Natural killer cell (primary cell): ENCODE results near the gene ZNF765. TPM values are rescaled to one million over a fixed set of nuclear protein-coding genes. Genes with fewer than 3 reads are reported as not detected.

ENCODE experiments used
- ATAC-seq, 3 donors: fragments of 150-1000 bp in 2 of 3; fragments of 200-7000 bp in 1 of 3; cut with Tn5 transposase; 1 replicate in 1 of 3; 2 replicates in 2 of 3; pipeline ENCODE4 v1.10.0; 2021; ENCODE audit warnings: mild to moderate bottlenecking in 2 of 3, moderate library complexity in 2 of 3
- DNase-seq, 2 donors: peaks; one replicate each; pipeline versions ENCODE4 v3.0.0 to v3.0.0-alpha.2; 2013 to 2021; ENCODE audit warnings: mixed read lengths in 1 of 2
- H3K27ac ChIP-seq: one replicate; pipeline ENCODE4 v1.5.1; 2013; ENCODE audit warnings: mild to moderate bottlenecking, low read length
- H3K27me3 ChIP-seq: one replicate; pipeline ENCODE4 v1.6.1; 2013; ENCODE audit warnings: low read length; ENCODE audit not compliant: control insufficient read depth, insufficient read depth
- H3K36me3 ChIP-seq: one replicate; pipeline ENCODE4 v1.6.1; 2013; ENCODE audit warnings: low read length; ENCODE audit not compliant: control insufficient read depth, insufficient read depth
- H3K4me1 ChIP-seq: one replicate; pipeline ENCODE4 v1.6.1; 2013; ENCODE audit warnings: low read length; ENCODE audit not compliant: control insufficient read depth, insufficient read depth
- H3K4me3 ChIP-seq: one replicate; pipeline ENCODE4 v1.5.1; 2013; ENCODE audit warnings: low read length
- H3K9me3 ChIP-seq: one replicate; pipeline ENCODE4 v1.6.1; 2013; ENCODE audit warnings: low read length; ENCODE audit not compliant: control insufficient read depth, insufficient read depth
- H3K27ac Mint-ChIP-seq, 2 donors: one replicate each; pipeline ENCODE4 v1.8.0; 2022; ENCODE audit warnings: mild to moderate bottlenecking in 2 of 2, mixed read lengths in 2 of 2, moderate library complexity in 1 of 2
- H3K27me3 Mint-ChIP-seq, 2 donors: one replicate each; pipeline ENCODE4 v1.8.0; 2022; ENCODE audit warnings: low read depth in 2 of 2, mixed read lengths in 2 of 2
- H3K36me3 Mint-ChIP-seq: one replicate; pipeline ENCODE4 v1.8.0; 2022; ENCODE audit warnings: mixed read lengths
- H3K4me1 Mint-ChIP-seq, 2 donors: one replicate each; pipeline ENCODE4 v1.8.0; 2022; ENCODE audit warnings: mixed read lengths in 2 of 2
- H3K4me3 Mint-ChIP-seq: one replicate; pipeline ENCODE4 v1.8.0; 2022; ENCODE audit warnings: mild to moderate bottlenecking, moderate library complexity, mixed read lengths
- H3K9me3 Mint-ChIP-seq, 2 donors: one replicate each; pipeline ENCODE4 v1.8.0; 2022; ENCODE audit warnings: mixed read lengths in 2 of 2
- WGBS: methylation state at CpG from one replicate; pipeline ENCODE4 v1.1.7; 2013; ENCODE audit warnings: missing lambda C conversion rate; ENCODE audit not compliant: insufficient coverage; 5-methylcytosine and 5-hydroxymethylcytosine counted together
- intact Hi-C: fragments of 100-400 bp; cut with micrococcal nuclease; formaldehyde crosslinking; loops from one replicate; pipeline ENCODE4 v1.14.2; 2022
- total RNA-seq, 4 donors: library from RNA; stranded (reverse); fragments of 120-200 nt in 1 of 4; gene quantifications; one replicate each; pipeline versions ENCODE4 v1.2.3 to v1.2.4, GENCODE V29; 2013 to 2022
- TF ChIP-seq, protein P1 (sequence below): fragments of 200-600 bp; IDR thresholded peaks from one replicate; pipeline ENCODE4 v1.8.0; 2022; ENCODE audit warnings: antibody characterized with exemption

The ZNF765 gene
- total RNA-seq, 3 donors from 2014 or later (not counting 1 experiment from before 2014, with no cell fraction given) = 8.5 to 16.4 (median 11.8) TPM

DNA sequence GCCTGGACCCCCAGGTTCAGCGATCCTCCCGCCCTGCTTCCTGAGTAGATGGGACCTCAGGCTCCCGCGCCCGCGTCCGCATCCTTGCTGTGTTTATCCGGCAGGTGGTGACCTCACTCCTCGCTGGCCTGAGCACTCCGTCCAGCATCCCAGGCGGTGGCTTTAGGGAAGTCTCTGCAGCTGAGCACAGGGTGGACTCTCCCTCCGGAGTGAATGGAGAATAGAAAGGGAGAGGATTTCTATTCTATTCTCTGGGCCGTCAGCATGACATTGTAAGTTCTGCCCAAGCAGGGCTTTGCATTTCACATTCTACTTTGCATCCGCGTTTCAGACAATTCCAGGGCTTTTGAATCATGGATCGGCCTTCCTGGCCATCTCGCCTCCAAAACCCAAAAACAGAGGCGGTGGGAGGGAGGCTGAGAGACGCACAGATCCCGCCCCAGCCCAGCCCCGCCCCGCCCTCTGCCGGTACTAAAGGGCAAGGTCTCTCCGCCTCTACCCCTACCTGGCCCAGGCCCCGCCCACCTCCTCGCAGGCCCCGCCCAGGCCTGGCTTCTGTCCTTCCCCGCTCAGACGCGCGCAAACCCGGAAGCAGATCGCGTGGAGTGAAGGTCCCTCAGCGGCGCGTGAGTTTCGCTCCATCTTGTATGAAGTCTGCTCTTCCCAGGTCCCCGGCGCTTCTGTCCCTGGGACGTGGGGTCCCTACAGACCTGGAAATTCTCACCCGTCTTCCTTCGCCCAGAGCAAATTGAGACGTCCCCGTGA, 29.6 kb upstream of the ZNF765 start, which contains the start of gene ZNF525:
Gene ZNF525 (plus strand): TSS at position 572 of the 765 bp plus-strand sequence. CDS start 6,577 bp downstream, outside the sequence.
- Histone ChIP-seq H3K4me3 (peak within 1 kb of the TSS; percentile 73), H3K27me3 (no peaks in the 10 kb centered on the region), H3K36me3 (no peaks in the 10 kb centered on the region), H3K27ac (peak within 1 kb of the TSS; percentile 78), H3K9me3 (no peaks in the 10 kb centered on the region), H3K4me1 (peaks cover 6% of the 10 kb centered on the region)
- Mint-ChIP-seq H3K4me3 (peak within 1 kb of the TSS; percentile 94), H3K9me3 (no peaks in the 10 kb centered on the region), H3K36me3 (no peaks in the 10 kb centered on the region), H3K4me1 (peaks cover 30 to 36% of the 10 kb centered on the region in 2 donors), H3K27me3 (no peaks in the 10 kb centered on the region), H3K27ac (peak within 1 kb of the TSS; percentile 85 to 90)
- DNase-seq (peak; percentile 97 to 99), ATAC-seq (peak; percentile 99 to 100 (median 100))
- 1% methylated on average over 45 of the region's 45 CpGs for WGBS
- intact Hi-C loops = loop anchor here (1.0 kb wide), 4 partner anchors 30 to 170 kb away; partner anchors contain the start of genes ZNF765 and ZNF845
- TF ChIP-seq, protein P1, sequence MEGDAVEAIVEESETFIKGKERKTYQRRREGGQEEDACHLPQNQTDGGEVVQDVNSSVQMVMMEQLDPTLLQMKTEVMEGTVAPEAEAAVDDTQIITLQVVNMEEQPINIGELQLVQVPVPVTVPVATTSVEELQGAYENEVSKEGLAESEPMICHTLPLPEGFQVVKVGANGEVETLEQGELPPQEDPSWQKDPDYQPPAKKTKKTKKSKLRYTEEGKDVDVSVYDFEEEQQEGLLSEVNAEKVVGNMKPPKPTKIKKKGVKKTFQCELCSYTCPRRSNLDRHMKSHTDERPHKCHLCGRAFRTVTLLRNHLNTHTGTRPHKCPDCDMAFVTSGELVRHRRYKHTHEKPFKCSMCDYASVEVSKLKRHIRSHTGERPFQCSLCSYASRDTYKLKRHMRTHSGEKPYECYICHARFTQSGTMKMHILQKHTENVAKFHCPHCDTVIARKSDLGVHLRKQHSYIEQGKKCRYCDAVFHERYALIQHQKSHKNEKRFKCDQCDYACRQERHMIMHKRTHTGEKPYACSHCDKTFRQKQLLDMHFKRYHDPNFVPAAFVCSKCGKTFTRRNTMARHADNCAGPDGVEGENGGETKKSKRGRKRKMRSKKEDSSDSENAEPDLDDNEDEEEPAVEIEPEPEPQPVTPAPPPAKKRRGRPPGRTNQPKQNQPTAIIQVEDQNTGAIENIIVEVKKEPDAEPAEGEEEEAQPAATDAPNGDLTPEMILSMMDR = peak; percentile 65

DNA sequence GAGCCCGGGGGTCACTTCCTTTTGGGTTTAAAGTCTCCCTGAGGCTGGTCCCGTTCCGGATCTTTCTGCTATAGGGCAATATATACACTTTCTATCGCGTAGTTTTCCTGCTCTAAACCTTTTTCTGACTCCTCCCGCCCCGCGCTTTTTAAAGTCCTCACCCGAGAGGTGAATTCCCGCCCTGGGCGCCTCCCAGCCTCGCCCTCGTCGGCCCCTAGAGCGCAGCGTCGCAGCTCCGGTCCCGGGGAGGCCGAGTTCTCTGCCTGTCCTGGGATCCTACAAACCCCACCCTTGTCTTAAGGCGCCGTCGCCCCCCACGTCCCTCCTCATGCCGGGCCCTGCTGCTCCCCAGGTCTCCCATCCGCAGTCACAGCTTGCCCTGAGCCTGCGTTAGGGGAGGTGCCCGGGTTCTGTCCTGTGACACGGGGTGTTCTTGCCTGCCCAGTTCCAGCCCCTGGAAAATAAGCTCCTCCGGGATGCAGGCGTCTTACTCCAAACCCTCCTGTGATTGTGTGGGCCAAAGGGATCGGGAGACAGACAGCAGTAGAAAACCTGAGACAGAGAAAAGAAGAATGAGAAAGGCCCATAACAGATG, 29.0 kb upstream of the ZNF765 start:
- H3K36me3 Mint-ChIP-seq = no peaks in the 10 kb centered on the region
- no peaks in the 10 kb centered on the region for H3K27me3 Mint-ChIP-seq
- Histone ChIP-seq H3K27ac (peak overlapping the region; percentile 78), H3K4me1 (peaks cover 6% of the 10 kb centered on the region), H3K36me3 (no peaks in the 10 kb centered on the region), H3K9me3 (no peaks in the 10 kb centered on the region), H3K4me3 (peak overlapping the region; percentile 73), H3K27me3 (no peaks in the 10 kb centered on the region)
- peaks cover 30 to 40% of the 10 kb centered on the region in 2 donors for H3K4me1 Mint-ChIP-seq
- WGBS = under 1% methylated on average over 32 of the region's 32 CpGs
- TF ChIP-seq, protein P1 = no peak
- H3K27ac Mint-ChIP-seq = peak overlapping the region; percentile 85 to 90
- intact Hi-C loops = loop anchor here (1.0 kb wide), 4 partner anchors 29 to 171 kb away; partner anchors contain the start of genes ZNF765 and ZNF845
- peak overlapping the region; percentile 94 for H3K4me3 Mint-ChIP-seq
- no peak for DNase-seq
- H3K9me3 Mint-ChIP-seq = no peaks in the 10 kb centered on the region
- ATAC-seq = peak; percentile 30 to 41 (median 37)

DNA sequence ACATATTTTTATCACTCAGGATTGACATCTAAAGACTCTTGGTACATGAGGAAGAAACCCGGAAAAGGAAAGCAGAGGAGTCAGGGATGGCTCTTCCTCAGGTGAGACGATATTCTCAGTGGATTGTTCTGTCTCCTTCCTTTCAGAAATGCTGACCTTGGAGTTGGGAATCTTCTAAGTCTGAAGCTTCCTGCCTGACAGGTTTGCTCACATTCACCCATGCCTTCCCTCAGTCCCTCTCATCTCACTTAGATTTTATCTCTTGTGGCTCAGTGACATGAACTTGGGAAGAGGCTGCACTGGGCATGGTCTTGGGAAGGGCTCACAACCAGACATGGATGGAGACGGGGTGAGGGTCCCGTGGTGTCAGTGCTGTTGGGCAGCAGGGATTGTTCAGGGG, 22.8 kb upstream of the ZNF765 start:
- Mint-ChIP-seq H3K9me3 (peaks cover 3 to 4% of the 10 kb centered on the region in 2 donors), H3K36me3 (peaks cover 28% of the 10 kb centered on the region), H3K27ac (no peak overlapping the region), H3K27me3 (no peaks in the 10 kb centered on the region), H3K4me3 (no peak overlapping the region), H3K4me1 (peaks cover 13 to 17% of the 10 kb centered on the region in 2 donors)
- ATAC-seq (no peak), DNase-seq (no peak)
- no peaks in the 10 kb centered on the region for H3K27me3 ChIP-seq
- H3K4me1 ChIP-seq = no peaks in the 10 kb centered on the region
- TF ChIP-seq, protein P1 = no peak
- H3K36me3 ChIP-seq = peaks cover 26% of the 10 kb centered on the region
- intact Hi-C loops = no loop called here
- H3K9me3 ChIP-seq = peaks cover 4% of the 10 kb centered on the region
- no peak overlapping the region for H3K4me3 ChIP-seq
- no peak overlapping the region for H3K27ac ChIP-seq
- WGBS = 94% methylated on average over 4 of the region's 4 CpGs
